ENCODE data around the gene KCNH2.
A peak's percentile ranks its signal among the peaks of the same experiment; 100 is the strongest.

Gene KCNH2

DNA sequence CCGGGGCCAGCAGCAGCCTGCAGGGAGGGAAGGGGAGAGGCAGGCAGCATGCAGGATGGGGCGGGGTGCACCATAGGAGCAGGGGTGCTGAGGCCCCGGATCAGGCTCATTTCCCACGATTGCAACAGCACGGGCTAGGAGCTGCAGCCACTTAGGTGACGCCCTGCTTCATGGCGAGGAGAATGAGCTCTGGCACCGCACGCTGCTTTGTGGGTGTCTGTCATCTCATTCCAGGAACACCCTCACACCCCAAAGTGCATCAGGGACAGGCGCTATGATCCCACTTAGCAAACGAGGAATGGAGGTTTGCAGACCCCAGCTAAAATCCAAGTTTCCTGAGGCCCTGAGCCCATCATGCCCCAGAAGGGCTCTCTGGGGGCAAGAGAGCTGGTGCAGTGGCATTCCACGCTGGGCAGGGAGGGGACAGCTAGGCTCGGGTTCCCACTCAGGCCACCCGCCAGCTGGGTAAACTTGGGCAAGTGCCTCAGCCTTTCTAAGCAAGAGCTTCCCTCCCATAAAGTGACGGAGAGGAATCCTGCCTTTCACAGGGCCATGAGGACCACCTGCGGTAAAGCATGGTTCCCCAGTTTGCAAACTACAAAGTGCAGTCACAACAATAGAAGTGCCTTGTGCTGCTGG, 9.3 kb downstream of the KCNH2 start:
- no peak for DNase-seq (ENCODE audit: low read depth)
- no peak overlapping the region for H3K4me3 ChIP-seq (ENCODE audit: low read length)
- TF ChIP-seq, protein P1, sequence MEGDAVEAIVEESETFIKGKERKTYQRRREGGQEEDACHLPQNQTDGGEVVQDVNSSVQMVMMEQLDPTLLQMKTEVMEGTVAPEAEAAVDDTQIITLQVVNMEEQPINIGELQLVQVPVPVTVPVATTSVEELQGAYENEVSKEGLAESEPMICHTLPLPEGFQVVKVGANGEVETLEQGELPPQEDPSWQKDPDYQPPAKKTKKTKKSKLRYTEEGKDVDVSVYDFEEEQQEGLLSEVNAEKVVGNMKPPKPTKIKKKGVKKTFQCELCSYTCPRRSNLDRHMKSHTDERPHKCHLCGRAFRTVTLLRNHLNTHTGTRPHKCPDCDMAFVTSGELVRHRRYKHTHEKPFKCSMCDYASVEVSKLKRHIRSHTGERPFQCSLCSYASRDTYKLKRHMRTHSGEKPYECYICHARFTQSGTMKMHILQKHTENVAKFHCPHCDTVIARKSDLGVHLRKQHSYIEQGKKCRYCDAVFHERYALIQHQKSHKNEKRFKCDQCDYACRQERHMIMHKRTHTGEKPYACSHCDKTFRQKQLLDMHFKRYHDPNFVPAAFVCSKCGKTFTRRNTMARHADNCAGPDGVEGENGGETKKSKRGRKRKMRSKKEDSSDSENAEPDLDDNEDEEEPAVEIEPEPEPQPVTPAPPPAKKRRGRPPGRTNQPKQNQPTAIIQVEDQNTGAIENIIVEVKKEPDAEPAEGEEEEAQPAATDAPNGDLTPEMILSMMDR (conservative IDR thresholded peaks at IDR 0.05; ENCODE audit: low read depth, low read length), result no peak

DNA sequence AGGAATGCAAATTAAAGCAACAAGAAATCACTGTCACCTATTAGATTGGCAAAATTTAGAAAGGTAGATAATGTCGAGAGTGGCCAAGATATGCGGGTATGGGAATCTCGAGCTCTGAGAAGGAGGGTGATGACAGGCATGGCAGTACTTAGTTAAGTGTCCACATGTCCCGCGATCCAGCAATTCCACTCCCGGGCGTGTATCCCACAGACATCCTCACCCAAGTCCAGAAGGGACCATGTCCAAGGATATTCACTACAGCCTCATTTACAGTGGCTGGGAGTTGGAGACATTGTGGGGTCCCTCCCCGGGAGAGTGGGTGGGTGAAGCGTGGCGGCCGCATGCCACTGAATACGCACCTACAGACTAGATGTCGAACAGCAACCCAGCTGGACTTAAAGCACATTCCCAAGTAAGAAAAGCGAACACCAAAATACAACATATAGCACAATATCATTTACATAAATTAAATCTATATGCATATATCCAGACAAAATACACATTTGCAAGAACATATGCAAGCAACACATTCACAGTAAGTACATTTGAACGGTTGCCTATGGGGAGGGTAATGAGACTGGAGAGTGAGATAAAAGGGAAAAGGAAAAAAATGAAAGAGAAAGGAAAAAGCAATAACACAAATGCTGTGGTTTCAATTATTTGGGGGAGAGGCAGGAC, 9.9 kb downstream of the KCNH2 start:
- H3K4me3 ChIP-seq (ENCODE audit: low read length), result no peak overlapping the region
- no peak for DNase-seq (ENCODE audit: low read depth)
- TF ChIP-seq, protein P1 (conservative IDR thresholded peaks at IDR 0.05; ENCODE audit: low read depth, low read length), result no peak

DNA sequence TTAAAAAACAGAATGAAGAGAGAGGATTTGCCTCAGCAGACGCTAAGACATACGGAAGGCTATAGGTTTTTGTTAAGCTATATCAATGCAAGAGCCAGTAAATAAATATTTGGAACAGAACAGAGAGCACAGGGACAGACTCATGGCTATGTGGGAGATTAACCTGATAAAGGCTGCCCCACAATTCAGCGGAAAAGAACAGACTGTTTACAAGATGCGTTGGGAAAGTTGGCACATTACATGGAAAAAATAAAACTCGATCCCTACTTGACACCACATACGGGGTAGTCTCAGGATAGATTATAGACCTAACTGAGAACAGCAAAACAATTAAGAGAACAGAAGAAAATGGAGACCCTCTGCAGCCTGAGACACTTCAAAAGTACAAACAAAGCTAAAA, 10.8 kb downstream of the KCNH2 start:
- DNase-seq (ENCODE audit: low read depth), result no peak
- H3K4me3 ChIP-seq (ENCODE audit: low read length), result no peak overlapping the region
- TF ChIP-seq, protein P1 (conservative IDR thresholded peaks at IDR 0.05; ENCODE audit: low read depth, low read length), result no peak

DNA sequence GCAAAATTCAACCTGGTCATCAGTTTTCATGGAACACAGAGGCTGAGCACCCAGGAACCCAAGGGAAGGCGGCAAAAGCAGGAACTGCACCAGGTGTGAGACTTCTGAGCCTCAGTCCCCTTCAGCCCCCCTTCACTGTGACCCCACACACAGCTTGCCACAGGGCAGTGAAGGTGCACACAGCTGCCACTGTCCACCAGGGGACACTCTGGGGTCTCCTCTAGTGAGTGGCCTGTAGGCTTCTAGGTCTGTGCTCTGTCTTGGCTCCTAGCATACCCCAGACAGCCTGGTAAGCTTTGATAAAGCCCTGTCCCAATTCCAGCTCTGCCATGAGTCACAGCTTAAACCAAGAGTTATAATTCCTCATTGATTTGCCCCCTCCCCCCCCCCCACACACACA, 12.1 kb downstream of the KCNH2 start:
- DNase-seq (ENCODE audit: low read depth), result no peak
- TF ChIP-seq, protein P1 (conservative IDR thresholded peaks at IDR 0.05; ENCODE audit: low read depth, low read length), result peak; percentile 55
- H3K4me3 ChIP-seq (ENCODE audit: low read length), result no peak overlapping the region

DNA sequence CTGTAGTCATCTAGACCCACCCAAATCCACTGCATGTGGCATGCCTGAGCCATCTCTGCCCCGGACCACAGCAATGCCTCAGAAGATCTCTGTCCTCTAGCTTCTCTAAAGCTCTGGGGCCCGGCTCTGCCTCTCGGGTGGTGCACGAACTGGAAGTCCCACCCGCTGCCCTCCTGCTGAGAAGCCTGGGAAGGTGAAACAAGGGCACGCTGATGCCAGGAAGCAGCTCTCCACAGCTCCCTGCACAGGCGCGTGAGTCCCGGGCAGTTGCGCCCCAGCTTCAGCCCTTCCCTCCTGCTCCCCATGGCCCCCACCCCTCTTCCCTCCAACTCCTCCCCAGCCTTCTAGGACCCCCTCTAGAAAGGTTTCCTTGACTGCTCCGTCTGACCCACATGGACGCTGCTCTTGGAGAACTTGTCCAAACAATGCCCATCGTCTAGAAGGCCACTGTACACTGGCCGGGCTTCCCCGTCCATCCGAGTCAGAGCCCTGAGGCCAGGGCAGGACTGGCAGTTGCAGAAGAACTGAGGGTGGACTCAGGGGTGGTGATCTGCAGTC, 12.8 kb downstream of the KCNH2 start:
- no peak for DNase-seq (ENCODE audit: low read depth)
- TF ChIP-seq, protein P1 (conservative IDR thresholded peaks at IDR 0.05; ENCODE audit: low read depth, low read length), result no peak
- no peak overlapping the region for H3K4me3 ChIP-seq (ENCODE audit: low read length)

DNA sequence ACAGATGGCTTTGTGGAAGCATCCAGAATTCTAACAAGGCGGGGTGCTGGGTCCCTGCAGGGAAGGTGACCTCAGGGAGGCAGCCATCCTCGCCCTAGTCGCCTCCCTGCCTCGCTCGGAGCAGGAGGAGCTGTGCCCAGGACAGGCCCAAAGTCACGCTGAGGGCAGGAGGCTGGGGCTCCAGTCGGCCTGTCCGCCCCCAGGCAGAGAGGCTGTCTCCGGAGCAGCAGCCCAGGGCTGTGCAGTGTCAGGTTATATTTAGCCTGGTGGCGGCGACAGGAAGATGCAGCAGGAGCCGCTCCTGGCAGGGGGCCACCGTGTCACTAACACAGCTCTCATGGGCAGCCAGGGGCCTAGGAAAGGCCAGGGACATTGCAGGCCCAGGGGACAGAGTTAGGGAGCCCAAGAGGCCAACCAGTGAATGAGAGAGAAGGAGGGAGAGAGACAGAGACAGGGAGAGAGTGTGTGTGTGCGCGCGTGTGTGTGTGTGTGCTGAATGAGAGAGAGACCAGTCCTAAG, 13.5 kb downstream of the KCNH2 start:
- no peak overlapping the region for H3K4me3 ChIP-seq (ENCODE audit: low read length)
- DNase-seq (ENCODE audit: low read depth), result no peak
- TF ChIP-seq, protein P1 (conservative IDR thresholded peaks at IDR 0.05; ENCODE audit: low read depth, low read length), result no peak
